ENCODE data around the gene SGPP2.

DNA sequence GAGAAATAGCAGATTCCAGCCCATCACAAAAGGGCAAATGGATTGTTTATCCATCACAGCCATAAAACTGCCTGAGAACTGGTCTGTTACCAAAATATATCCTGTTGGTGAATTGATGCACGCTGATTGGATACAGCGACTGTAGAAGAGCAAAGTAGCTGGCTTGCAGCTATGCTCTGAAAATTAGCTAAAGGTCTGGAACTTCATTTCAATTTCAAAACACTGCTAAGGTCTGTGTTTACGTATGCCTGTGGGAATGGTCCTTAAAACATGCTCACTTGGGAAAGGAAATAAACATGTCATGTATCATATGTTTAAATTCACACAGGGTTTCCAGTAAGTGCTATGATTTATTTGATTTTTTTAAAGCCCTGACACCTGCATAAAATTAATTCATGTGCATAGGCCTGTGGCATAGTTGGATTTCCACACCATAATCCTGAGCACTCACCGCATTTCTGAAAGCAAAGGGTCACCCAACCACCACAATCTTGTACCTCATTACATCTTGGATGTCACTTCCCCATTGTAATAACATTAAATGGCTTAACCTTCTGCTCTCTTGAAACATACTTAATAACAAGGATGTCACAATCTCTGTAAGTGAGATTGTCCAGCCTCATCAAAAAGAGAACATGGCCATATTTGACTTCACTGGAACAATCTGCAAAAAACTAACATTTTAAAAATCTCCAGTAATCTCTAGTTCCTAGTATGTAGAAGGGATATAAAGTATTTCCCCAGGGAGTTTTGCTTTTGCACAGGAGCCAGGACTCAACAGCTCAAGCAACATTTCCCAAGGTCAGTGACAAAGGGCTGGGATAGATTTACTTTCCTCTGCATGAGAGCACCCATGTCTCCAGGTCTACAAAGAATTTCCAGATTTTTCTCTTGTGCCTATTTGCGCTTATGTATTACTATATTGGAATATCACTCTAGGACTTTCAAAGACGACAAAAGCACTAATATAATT is 121.8 kb downstream of the SGPP2 start:
- TF ChIP-seq, protein P1, sequence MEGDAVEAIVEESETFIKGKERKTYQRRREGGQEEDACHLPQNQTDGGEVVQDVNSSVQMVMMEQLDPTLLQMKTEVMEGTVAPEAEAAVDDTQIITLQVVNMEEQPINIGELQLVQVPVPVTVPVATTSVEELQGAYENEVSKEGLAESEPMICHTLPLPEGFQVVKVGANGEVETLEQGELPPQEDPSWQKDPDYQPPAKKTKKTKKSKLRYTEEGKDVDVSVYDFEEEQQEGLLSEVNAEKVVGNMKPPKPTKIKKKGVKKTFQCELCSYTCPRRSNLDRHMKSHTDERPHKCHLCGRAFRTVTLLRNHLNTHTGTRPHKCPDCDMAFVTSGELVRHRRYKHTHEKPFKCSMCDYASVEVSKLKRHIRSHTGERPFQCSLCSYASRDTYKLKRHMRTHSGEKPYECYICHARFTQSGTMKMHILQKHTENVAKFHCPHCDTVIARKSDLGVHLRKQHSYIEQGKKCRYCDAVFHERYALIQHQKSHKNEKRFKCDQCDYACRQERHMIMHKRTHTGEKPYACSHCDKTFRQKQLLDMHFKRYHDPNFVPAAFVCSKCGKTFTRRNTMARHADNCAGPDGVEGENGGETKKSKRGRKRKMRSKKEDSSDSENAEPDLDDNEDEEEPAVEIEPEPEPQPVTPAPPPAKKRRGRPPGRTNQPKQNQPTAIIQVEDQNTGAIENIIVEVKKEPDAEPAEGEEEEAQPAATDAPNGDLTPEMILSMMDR (conservative IDR thresholded peaks at IDR 0.05 in 1 of 2, IDR thresholded peaks at IDR 0.05 in 1 of 2; ENCODE audit: extremely low read depth in 1 of 2, insufficient read depth in 1 of 2, low read depth in 1 of 2, low read length in 2 of 2) = no peak
- no peak for TF ChIP-seq EZH2 (IDR thresholded peaks at IDR 0.05; ENCODE audit: borderline replicate concordance, low read length)

Data from mammary epithelial cell (primary cell).